Naive thymus-derived CD4-positive, alpha-beta T cell (primary cell): ENCODE results near the gene GBX2. TPM values are rescaled to one million over a fixed set of nuclear protein-coding genes. Genes with fewer than 3 reads are reported as not detected.

ENCODE experiments used
- ATAC-seq: fragments of 150-1000 bp; cut with Tn5 transposase; 2 replicates; pipeline ENCODE4 v1.10.0; 2021; ENCODE audit warnings: mild to moderate bottlenecking, moderate library complexity
- CTCF ChIA-PET: fragments of 350-600 bp; sonication (Branson Sonifier 250); formaldehyde crosslinking; loops from one replicate; lab custom pipeline; 2021; ENCODE audit warnings: antibody characterized with exemption; lab: Charles Lee
- POLR2A ChIA-PET: fragments of 350-600 bp; sonication (Branson Sonifier 250); formaldehyde crosslinking; loops from one replicate; lab custom pipeline; 2021; ENCODE audit warnings: antibody characterized with exemption, inconsistent platforms; lab: Charles Lee
- DNase-seq, 9 donors: peaks; one replicate each; pipeline versions ENCODE4 v3.0.0 to v3.0.0-alpha.2; 2020 to 2022; ENCODE audit warnings: mixed read lengths in 1 of 9
- H3K27ac ChIP-seq: one replicate; pipeline ENCODE4 v1.7.0; 2013; ENCODE audit warnings: mild to moderate bottlenecking, low read depth, low read length, moderate library complexity
- H3K27me3 ChIP-seq, 2 donors: one replicate each; pipeline ENCODE4 v1.7.0; 2013; ENCODE audit warnings: low read length in 2 of 2, mild to moderate bottlenecking in 2 of 2, moderate library complexity in 2 of 2; ENCODE audit not compliant: control insufficient read depth in 2 of 2, insufficient read depth in 2 of 2
- H3K36me3 ChIP-seq, 3 experiments: 1 replicate in 2 of 3; 2 replicates in 1 of 3; pipeline ENCODE4 v1.7.0; 2013; ENCODE audit warnings: low read length in 3 of 3, mild to moderate bottlenecking in 3 of 3, moderate library complexity in 1 of 3; ENCODE audit not compliant: insufficient read depth in 3 of 3, control insufficient read depth in 2 of 3
- H3K4me1 ChIP-seq, 2 donors: one replicate each; pipeline ENCODE4 v1.7.0; 2013; ENCODE audit warnings: low read length in 2 of 2, mild to moderate bottlenecking in 2 of 2, moderate library complexity in 1 of 2; ENCODE audit not compliant: control insufficient read depth in 2 of 2, insufficient read depth in 2 of 2
- H3K4me3 ChIP-seq: 2 replicates; pipeline ENCODE4 v1.7.0; 2013; ENCODE audit warnings: mild to moderate bottlenecking, low read length
- H3K9me3 ChIP-seq, 3 experiments: 1 replicate in 2 of 3; 2 replicates in 1 of 3; pipeline ENCODE4 v1.7.0; 2013; ENCODE audit warnings: low read length in 3 of 3; ENCODE audit not compliant: control insufficient read depth in 2 of 3
- H3K27ac Mint-ChIP-seq, 9 donors: one replicate each; pipeline ENCODE4 v1.8.0; 2020 to 2022; ENCODE audit warnings: mixed read lengths in 9 of 9, mild to moderate bottlenecking in 8 of 9, moderate library complexity in 5 of 9, inconsistent platforms in 2 of 9
- H3K27me3 Mint-ChIP-seq, 5 donors: one replicate each; pipeline ENCODE4 v1.8.0; 2021 to 2022; ENCODE audit warnings: mixed read lengths in 5 of 5, mild to moderate bottlenecking in 1 of 5
- H3K36me3 Mint-ChIP-seq, 5 donors: one replicate each; pipeline ENCODE4 v1.8.0; 2020 to 2022; ENCODE audit warnings: mixed read lengths in 5 of 5, mild to moderate bottlenecking in 3 of 5, inconsistent platforms in 1 of 5
- H3K4me1 Mint-ChIP-seq, 7 donors: one replicate each; pipeline ENCODE4 v1.8.0; 2020 to 2022; ENCODE audit warnings: mixed read lengths in 7 of 7, mild to moderate bottlenecking in 3 of 7, inconsistent platforms in 1 of 7
- H3K4me3 Mint-ChIP-seq, 10 donors: one replicate each; pipeline ENCODE4 v1.8.0; 2020 to 2022; ENCODE audit warnings: mild to moderate bottlenecking in 10 of 10, mixed read lengths in 10 of 10, moderate library complexity in 6 of 10, inconsistent platforms in 2 of 10
- H3K9me3 Mint-ChIP-seq, 11 donors: one replicate each; pipeline ENCODE4 v1.8.0; 2020 to 2022; ENCODE audit warnings: mixed read lengths in 11 of 11, mild to moderate bottlenecking in 4 of 11, inconsistent platforms in 1 of 11, moderate library complexity in 1 of 11
- intact Hi-C, 2 donors: fragments of 100-400 bp; cut with micrococcal nuclease; formaldehyde crosslinking; loops; one replicate each; pipeline ENCODE4 v1.15.1; 2023
- polyA plus RNA-seq, 2 donors: library from polyadenylated mRNA; unstranded; fragments of 300-500 nt; fragmentation: Illumina TruSeq; gene quantifications; one replicate each; pipeline ENCODE4 v1.2.3, GENCODE V29; 2021
- total RNA-seq, 6 experiments: library from RNA in 5 of 6; stranded (reverse) in 5 of 6; gene quantifications; 1 replicate in 5 of 6; 2 replicates in 1 of 6; pipeline ENCODE4 v1.2.3 and lab custom pipeline; 2021 to 2026

The GBX2 gene
- total and polyA plus RNA-seq, 7 experiments from 2014 or later, result not detected

DNA sequence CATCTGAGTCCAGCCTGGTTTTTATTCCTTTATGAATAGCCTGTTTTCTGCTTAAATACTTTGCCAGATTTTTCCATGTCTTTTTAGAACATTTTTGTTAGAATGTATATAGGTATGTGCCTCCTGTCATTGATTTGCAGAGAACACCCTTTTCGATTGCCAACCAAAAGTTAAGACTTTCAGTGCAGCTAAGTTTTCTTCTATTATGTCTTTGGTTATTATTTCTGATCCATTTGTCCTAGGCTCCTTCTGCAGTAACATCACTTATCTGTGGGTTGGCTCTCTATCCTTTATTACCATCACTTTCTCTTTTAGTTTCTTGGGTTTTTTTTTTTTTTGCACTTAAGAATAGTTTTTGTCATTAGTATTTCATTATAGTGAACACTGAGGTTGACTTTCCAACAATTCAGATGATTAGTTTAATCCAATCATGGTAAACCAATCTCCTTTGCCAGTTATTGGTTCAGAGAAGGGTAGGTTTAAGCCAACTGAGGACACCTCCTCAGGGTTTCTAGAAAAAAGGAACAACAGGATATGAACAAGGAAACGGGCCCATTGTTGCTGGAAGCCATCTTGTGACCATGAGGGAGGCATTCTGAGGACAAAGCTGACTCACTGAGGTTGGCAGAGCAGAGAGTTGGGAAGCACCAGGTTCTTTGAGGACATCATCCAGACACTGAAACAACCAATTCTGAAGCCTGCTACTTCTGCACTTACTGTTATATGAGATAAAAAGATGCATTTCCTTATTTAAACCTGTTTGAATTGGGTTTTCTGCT is 37.9 kb upstream of the GBX2 start:
- Histone ChIP-seq H3K4me1 (no peaks in the 10 kb centered on the region), H3K27ac (no peak overlapping the region), H3K4me3 (no peak overlapping the region), H3K9me3 (peaks cover 0 to 5% (median 0%) of the 10 kb centered on the region in 3 experiments), H3K27me3 (no peaks in the 10 kb centered on the region), H3K36me3 (no peaks in the 10 kb centered on the region)
- Mint-ChIP-seq H3K9me3 (peaks cover 0 to 14% (median 7%) of the 10 kb centered on the region in 11 donors), H3K4me1 (no peaks in the 10 kb centered on the region), H3K36me3 (peaks cover 0 to 7% (median 0%) of the 10 kb centered on the region in 5 donors), H3K27me3 (peaks cover 0 to 37% (median 17%) of the 10 kb centered on the region in 5 donors), H3K4me3 (no peak overlapping the region), H3K27ac (no peak overlapping the region)
- intact Hi-C loops, result no loop called here
- ATAC-seq, result no peak
- no peak for DNase-seq
- CTCF ChIA-PET, result no interaction called here
- POLR2A ChIA-PET, result no interaction called here

DNA sequence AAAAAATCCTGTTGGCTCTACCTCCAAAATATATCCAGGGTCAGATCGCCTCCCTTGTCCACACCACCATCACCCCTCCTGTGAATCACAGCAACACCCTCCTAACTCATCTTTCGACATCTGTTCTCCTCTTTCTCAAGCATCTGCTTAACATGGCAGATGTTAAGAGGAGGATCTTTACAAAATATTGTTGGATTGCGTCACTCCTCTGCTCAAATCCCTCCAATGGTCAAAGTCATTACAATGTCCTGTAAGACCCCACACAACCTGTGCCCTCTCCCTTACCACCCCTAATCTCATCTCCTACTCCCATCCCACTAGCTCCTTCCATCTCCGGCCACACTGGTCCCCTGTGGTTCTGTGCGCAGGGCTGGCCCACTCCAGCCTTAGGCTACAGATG is 36.8 kb upstream of the GBX2 start:
- Mint-ChIP-seq H3K4me3 (no peak overlapping the region), H3K36me3 (peaks cover 0 to 7% (median 0%) of the 10 kb centered on the region in 5 donors), H3K4me1 (no peaks in the 10 kb centered on the region), H3K27me3 (peaks cover 0 to 28% (median 17%) of the 10 kb centered on the region in 5 donors), H3K27ac (no peak overlapping the region), H3K9me3 (peaks cover 0 to 13% (median 7%) of the 10 kb centered on the region in 11 donors)
- intact Hi-C loops, result no loop called here
- H3K27me3 ChIP-seq, result no peaks in the 10 kb centered on the region
- CTCF ChIA-PET, result no interaction called here
- H3K9me3 ChIP-seq, result peaks cover 0 to 5% (median 0%) of the 10 kb centered on the region in 3 experiments
- no peak overlapping the region for H3K4me3 ChIP-seq
- H3K27ac ChIP-seq, result no peak overlapping the region
- POLR2A ChIA-PET, result no interaction called here
- no peaks in the 10 kb centered on the region for H3K4me1 ChIP-seq
- no peak for DNase-seq
- ATAC-seq, result no peak
- no peaks in the 10 kb centered on the region for H3K36me3 ChIP-seq

DNA sequence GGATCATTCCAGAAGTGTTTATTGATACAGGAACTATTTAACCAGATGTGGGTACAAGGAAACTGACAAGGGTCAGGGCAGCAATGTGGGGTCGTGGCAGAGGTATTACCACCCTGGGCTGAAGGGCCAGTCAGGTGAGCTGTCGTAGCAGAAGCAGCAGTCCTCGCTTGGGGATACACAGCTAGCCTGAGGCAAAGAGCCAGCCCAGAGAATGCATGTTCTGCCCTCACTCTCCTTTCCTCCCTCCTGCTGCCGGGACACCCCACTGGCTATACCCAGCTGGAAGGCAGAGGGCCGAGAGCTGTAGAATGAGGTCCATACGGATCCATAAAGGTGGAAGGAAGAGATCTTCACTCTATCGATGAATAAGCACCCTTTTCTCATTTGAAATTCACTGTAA is 32.2 kb upstream of the GBX2 start:
- H3K27ac Mint-ChIP-seq, result no peak overlapping the region
- ATAC-seq (no peak), DNase-seq (no peak)
- no peak overlapping the region for H3K4me3 Mint-ChIP-seq
- H3K9me3 ChIP-seq, result peaks cover 0 to 5% (median 0%) of the 10 kb centered on the region in 3 experiments
- peaks cover 0 to 2% (median 0%) of the 10 kb centered on the region in 11 donors for H3K9me3 Mint-ChIP-seq
- H3K36me3 Mint-ChIP-seq, result no peaks in the 10 kb centered on the region
- no peaks in the 10 kb centered on the region for H3K4me1 Mint-ChIP-seq
- peaks cover 0 to 12% (median 9%) of the 10 kb centered on the region in 5 donors for H3K27me3 Mint-ChIP-seq
- no peak overlapping the region for H3K27ac ChIP-seq
- H3K4me3 ChIP-seq, result no peak overlapping the region
- intact Hi-C loops, result no loop called here
- ChIA-PET CTCF (no interaction called here), POLR2A (no interaction called here)
- no peaks in the 10 kb centered on the region for H3K36me3 ChIP-seq
- no peaks in the 10 kb centered on the region for H3K4me1 ChIP-seq
- no peaks in the 10 kb centered on the region for H3K27me3 ChIP-seq

DNA sequence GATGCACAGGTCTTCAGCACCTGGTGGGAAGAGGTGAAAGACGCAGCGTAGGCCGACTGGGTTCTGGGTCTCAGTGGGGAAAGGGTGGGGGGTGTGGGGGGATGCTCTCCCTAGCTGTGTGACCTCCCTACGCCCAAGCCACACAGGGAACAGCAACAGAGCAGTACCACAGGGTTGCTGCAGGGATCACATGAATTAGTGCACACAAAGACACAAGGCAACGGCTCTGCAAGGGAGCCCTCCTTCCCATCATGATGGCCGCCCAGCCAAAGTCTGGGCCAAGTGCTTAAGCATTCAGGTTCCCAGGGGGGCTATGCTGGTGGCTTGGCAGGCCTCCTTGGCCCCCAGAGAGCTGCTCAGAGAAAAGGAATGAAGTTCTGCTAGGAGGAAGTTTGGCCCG is 28.2 kb upstream of the GBX2 start:
- ChIA-PET CTCF (no interaction called here), POLR2A (no interaction called here)
- Histone ChIP-seq H3K27ac (no peak overlapping the region), H3K4me3 (no peak overlapping the region), H3K4me1 (no peaks in the 10 kb centered on the region), H3K27me3 (no peaks in the 10 kb centered on the region), H3K36me3 (no peaks in the 10 kb centered on the region), H3K9me3 (no peaks in the 10 kb centered on the region)
- Mint-ChIP-seq H3K4me1 (no peaks in the 10 kb centered on the region), H3K27ac (no peak overlapping the region), H3K4me3 (no peak overlapping the region), H3K27me3 (peaks cover 0 to 19% (median 16%) of the 10 kb centered on the region in 5 donors), H3K9me3 (no peaks in the 10 kb centered on the region), H3K36me3 (no peaks in the 10 kb centered on the region)
- DNase-seq (no peak), ATAC-seq (no peak)
- intact Hi-C loops, result no loop called here

DNA sequence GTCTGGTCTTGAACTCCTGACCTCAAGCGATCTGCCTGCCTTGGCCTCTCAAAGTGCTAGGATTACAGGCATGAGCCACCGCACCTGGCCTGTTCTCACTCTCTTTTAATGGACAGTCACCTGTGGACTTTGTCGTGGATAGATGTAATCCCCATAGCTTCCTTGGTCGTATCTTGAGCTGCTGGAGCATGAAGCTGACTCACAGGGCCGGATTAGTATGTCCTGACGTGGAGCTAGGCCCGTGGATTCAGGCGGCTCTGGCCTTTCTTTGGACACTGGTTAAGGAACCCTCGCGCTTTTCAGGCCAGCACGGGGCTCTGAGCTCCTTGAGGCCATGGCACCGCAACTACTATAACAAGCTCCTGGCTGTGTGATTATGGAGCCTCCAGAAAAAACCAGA is 27.5 kb upstream of the GBX2 start:
- no peak overlapping the region for H3K4me3 Mint-ChIP-seq
- CTCF ChIA-PET, result no interaction called here
- no peak for ATAC-seq

DNA sequence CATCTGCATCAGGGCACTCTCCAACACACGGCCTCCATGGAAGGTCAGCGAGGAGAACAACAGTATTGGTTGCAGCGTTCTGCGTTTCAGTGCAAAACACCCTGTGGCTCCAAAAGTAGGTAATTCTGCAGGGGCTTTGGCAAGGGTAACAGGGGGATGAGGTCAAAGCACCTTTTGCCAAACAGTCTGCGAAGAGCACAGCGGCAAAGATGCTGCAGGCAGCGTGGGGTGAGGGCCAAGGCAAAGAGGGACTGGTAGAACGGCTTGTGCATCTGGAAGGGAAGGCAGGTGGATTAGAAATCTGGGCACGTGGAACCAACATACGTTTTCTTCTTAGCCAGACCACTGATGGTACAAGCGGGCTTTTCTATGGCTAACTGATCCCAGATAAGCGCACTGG is 26.6 kb upstream of the GBX2 start:
- Histone ChIP-seq H3K9me3 (no peaks in the 10 kb centered on the region), H3K27ac (no peak overlapping the region), H3K4me1 (no peaks in the 10 kb centered on the region), H3K36me3 (no peaks in the 10 kb centered on the region), H3K4me3 (no peak overlapping the region), H3K27me3 (no peaks in the 10 kb centered on the region)
- Mint-ChIP-seq H3K36me3 (no peaks in the 10 kb centered on the region), H3K27ac (no peak overlapping the region), H3K9me3 (no peaks in the 10 kb centered on the region), H3K4me3 (no peak overlapping the region), H3K27me3 (peaks cover 0 to 19% (median 4%) of the 10 kb centered on the region in 5 donors), H3K4me1 (no peaks in the 10 kb centered on the region)
- ATAC-seq (no peak), DNase-seq (no peak)
- POLR2A ChIA-PET, result no interaction called here
- CTCF ChIA-PET, result no interaction called here
- intact Hi-C loops, result no loop called here

More for the DNA sequence above, 27.5 kb upstream of the GBX2 start:
- H3K36me3 ChIP-seq, result no peaks in the 10 kb centered on the region
- H3K4me1 ChIP-seq, result no peaks in the 10 kb centered on the region
- Mint-ChIP-seq H3K9me3 (no peaks in the 10 kb centered on the region), H3K27me3 (peaks cover 0 to 19% (median 11%) of the 10 kb centered on the region in 5 donors), H3K27ac (no peak overlapping the region), H3K4me1 (no peaks in the 10 kb centered on the region), H3K36me3 (no peaks in the 10 kb centered on the region)
- POLR2A ChIA-PET, result no interaction called here
- H3K9me3 ChIP-seq, result no peaks in the 10 kb centered on the region
- H3K27me3 ChIP-seq, result no peaks in the 10 kb centered on the region
- DNase-seq, result no peak
- H3K4me3 ChIP-seq, result no peak overlapping the region
- intact Hi-C loops, result no loop called here
- no peak overlapping the region for H3K27ac ChIP-seq

DNA sequence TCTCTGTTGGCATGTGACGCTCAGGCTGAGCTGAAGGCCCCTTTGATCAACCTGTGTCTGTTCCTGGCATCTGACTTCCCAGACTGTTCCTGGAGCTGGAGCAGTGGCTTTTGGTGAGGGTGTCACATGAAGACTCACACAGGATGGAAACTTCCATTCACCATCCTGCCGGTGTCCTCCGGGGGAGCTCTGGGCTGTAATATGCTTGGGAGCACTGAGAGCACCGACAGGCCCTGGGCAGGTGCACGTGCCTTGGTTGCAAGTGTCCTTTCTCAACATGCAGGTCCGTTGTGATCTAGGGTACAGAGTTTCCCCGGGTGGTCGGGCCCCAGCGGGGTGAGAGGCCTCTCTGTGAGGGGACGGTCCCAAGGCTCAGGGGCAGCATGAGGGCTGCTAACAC is 24.8 kb upstream of the GBX2 start:
- DNase-seq, result no peak
- H3K4me3 Mint-ChIP-seq, result no peak overlapping the region
- no peaks in the 10 kb centered on the region for H3K36me3 ChIP-seq
- POLR2A ChIA-PET, result no interaction called here
- no peaks in the 10 kb centered on the region for H3K4me1 Mint-ChIP-seq
- no peak overlapping the region for H3K27ac Mint-ChIP-seq
- CTCF ChIA-PET, result no interaction called here
- no peaks in the 10 kb centered on the region for H3K9me3 Mint-ChIP-seq
- H3K27me3 ChIP-seq, result no peaks in the 10 kb centered on the region
- H3K27ac ChIP-seq, result no peak overlapping the region
- no peaks in the 10 kb centered on the region for H3K4me1 ChIP-seq
- intact Hi-C loops, result no loop called here
- no peak overlapping the region for H3K4me3 ChIP-seq
- H3K9me3 ChIP-seq, result no peaks in the 10 kb centered on the region
- no peaks in the 10 kb centered on the region for H3K36me3 Mint-ChIP-seq
- H3K27me3 Mint-ChIP-seq, result peaks cover 0 to 19% (median 8%) of the 10 kb centered on the region in 5 donors
- no peak for ATAC-seq
